ENCODE measurements around the gene FRMPD2.
"Not testable (repeated sequence)": the region's sequence is repeated elsewhere in the genome, so short reads cannot be mapped to it uniquely, and the experiment has no call there.

- not testable (repeated sequence) for TF ChIP-seq POLR2A, CTCF (IDR thresholded peaks at IDR 0.05)
These were observed 133.5 kb downstream of the FRMPD2 start for GRCh38 chr10:48140949-48141348.

Measured in adrenal gland (tissue), 5 donors.